ENCODE results near the gene HECW1.

- TF ChIP-seq, protein P1, sequence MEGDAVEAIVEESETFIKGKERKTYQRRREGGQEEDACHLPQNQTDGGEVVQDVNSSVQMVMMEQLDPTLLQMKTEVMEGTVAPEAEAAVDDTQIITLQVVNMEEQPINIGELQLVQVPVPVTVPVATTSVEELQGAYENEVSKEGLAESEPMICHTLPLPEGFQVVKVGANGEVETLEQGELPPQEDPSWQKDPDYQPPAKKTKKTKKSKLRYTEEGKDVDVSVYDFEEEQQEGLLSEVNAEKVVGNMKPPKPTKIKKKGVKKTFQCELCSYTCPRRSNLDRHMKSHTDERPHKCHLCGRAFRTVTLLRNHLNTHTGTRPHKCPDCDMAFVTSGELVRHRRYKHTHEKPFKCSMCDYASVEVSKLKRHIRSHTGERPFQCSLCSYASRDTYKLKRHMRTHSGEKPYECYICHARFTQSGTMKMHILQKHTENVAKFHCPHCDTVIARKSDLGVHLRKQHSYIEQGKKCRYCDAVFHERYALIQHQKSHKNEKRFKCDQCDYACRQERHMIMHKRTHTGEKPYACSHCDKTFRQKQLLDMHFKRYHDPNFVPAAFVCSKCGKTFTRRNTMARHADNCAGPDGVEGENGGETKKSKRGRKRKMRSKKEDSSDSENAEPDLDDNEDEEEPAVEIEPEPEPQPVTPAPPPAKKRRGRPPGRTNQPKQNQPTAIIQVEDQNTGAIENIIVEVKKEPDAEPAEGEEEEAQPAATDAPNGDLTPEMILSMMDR (IDR thresholded peaks at IDR 0.05) = no peak
- TF ChIP-seq SIN3A (IDR thresholded peaks at IDR 0.05; ENCODE audit: borderline replicate concordance, insufficient read depth, low read depth, low read length) (no peak), POLR2AphosphoS5 (IDR thresholded peaks at IDR 0.05; ENCODE audit: low read depth, low read length) (no peak), TCF7L2 (IDR thresholded peaks at IDR 0.05; ENCODE audit: low read depth, low read length) (no peak)
- TF ChIP-seq, protein P2, sequence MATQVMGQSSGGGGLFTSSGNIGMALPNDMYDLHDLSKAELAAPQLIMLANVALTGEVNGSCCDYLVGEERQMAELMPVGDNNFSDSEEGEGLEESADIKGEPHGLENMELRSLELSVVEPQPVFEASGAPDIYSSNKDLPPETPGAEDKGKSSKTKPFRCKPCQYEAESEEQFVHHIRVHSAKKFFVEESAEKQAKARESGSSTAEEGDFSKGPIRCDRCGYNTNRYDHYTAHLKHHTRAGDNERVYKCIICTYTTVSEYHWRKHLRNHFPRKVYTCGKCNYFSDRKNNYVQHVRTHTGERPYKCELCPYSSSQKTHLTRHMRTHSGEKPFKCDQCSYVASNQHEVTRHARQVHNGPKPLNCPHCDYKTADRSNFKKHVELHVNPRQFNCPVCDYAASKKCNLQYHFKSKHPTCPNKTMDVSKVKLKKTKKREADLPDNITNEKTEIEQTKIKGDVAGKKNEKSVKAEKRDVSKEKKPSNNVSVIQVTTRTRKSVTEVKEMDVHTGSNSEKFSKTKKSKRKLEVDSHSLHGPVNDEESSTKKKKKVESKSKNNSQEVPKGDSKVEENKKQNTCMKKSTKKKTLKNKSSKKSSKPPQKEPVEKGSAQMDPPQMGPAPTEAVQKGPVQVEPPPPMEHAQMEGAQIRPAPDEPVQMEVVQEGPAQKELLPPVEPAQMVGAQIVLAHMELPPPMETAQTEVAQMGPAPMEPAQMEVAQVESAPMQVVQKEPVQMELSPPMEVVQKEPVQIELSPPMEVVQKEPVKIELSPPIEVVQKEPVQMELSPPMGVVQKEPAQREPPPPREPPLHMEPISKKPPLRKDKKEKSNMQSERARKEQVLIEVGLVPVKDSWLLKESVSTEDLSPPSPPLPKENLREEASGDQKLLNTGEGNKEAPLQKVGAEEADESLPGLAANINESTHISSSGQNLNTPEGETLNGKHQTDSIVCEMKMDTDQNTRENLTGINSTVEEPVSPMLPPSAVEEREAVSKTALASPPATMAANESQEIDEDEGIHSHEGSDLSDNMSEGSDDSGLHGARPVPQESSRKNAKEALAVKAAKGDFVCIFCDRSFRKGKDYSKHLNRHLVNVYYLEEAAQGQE (IDR thresholded peaks at IDR 0.05; ENCODE audit: insufficient read depth in 1 of 2, low read depth in 2 of 2, low read length in 1 of 2) = no peak
These were observed 104.6 kb downstream of the HECW1 start for GRCh38 chr7:43217055-43217454.
